Measurements from ENCODE around the gene GPX2. TPM values are rescaled to one million over a fixed set of nuclear protein-coding genes. Genes with fewer than 3 reads are reported as not detected.

The GPX2 gene
- total and polyA plus RNA-seq, 2 donors (not counting 3 experiments of a cell fraction or from before 2014, with no cell fraction given): not detected

DNA sequence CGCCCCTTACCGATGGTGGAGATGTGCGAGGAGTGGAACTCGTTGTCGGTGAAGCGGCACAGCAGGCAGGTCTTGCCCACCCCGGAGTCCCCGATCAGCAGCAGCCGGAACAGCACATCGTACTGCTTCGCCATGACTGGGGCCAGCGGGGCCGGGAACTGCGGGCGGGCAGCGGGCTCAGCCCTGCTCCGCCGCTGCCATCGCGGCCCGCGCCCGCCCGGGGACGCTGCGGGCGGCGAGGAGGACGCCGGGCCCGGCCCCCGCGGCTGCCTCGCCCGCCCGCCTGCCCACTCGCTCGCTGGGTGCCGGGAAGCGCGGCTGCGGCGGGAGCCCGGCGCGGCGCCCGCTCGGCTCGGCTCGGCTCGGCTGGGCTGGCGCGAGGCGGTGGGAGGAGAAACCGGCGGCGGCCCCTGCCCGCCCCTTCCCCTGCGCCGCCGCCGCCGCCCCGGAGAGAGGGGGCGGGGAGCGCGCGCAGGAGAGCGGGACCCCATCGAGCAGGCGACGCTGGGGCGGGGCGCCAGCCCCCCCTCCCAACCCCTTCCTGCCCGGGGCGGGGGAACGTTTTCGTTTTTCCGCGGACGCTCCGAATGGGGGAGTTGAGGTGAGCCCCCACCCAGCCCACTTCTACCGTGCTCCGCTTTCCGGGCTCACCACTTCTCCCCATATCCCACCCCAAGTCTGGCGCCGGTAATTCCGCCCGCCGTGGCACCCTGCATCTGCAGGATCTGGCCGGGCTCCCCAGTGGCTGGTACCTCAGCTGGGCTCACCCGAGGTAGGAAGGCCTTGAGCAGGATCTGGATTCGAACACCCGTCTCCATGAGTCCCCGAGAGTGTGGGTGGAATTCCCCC is 29.6 kb upstream of the GPX2 start, which contains the start of gene RAB15:
Gene RAB15, minus strand, starts transcription at position 394 of the 849 bp plus-strand sequence. Its CDS starts 260 bp downstream, at position 134.
- H3K9me1 ChIP-seq (replicated peaks; ENCODE audit: control insufficient read depth, extremely low read depth, insufficient read depth, low read length): no peaks in the 10 kb centered on the region
- no peaks in the 10 kb centered on the region for H4K20me1 ChIP-seq (replicated peaks; ENCODE audit: control insufficient read depth, extremely low read depth, insufficient read depth, low read length)
- intact Hi-C loops (cut with micrococcal nuclease) (loop anchor here (1.0 kb wide), 1 partner anchor 14 kb away; the partner anchor contains the start of gene FNTB), dilution Hi-C loops (cut with MboI; ENCODE audit: extremely low pct_ligation_motif_present, low sequenced_read_pairs) (no loop called here)
- no peaks in the 10 kb centered on the region for H3K79me2 ChIP-seq (ENCODE audit: control insufficient read depth, insufficient read depth, low read length)
- peak; percentile 4 for FAIRE-seq
- H3K4me3 ChIP-seq (replicated peaks in 1 of 3; ENCODE audit: insufficient read depth in 1 of 3, low read depth in 1 of 3, low read length in 3 of 3): peak within 1 kb of the TSS; percentile 61 to 88 (median 65)
- peak within 1 kb of the TSS; percentile 96 for H2AFZ ChIP-seq (ENCODE audit: low read depth, low read length)
- H3K4me1 ChIP-seq (ENCODE audit: control insufficient read depth, extremely low read depth, insufficient read depth, low read length): peaks cover 6% of the 10 kb centered on the region
- ChIA-PET CTCF (no interaction called here), POLR2A (no interaction called here)
- peak within 1 kb of the TSS; percentile 87 for H3K4me2 ChIP-seq (ENCODE audit: insufficient read depth, low read length)
- H3K27ac ChIP-seq (ENCODE audit: insufficient read depth, low read depth, low read length): no peak within 1 kb of the TSS
- no peak for TF ChIP-seq FOS (IDR thresholded peaks at IDR 0.05; ENCODE audit: borderline replicate concordance, insufficient read depth, low read length)
- no peak for TF ChIP-seq MYC (IDR thresholded peaks at IDR 0.05; ENCODE audit: low read depth, low read length)
- no peak for TF ChIP-seq POLR2AphosphoS5 (IDR thresholded peaks at IDR 0.05; ENCODE audit: insufficient read depth, low read depth, low read length)
- peak within 1 kb of the TSS; percentile 50 for H3K9ac ChIP-seq (replicated peaks; ENCODE audit: extremely low read depth, insufficient read depth, low read length)
- peak; percentile 33 for DNase-seq (ENCODE audit: low read depth, low spot score)
- no peaks in the 10 kb centered on the region for H3K27me3 ChIP-seq (ENCODE audit: control insufficient read depth in 2 of 2, insufficient read depth in 2 of 2, low read length in 2 of 2)
- H3K9me3 ChIP-seq (replicated peaks; ENCODE audit: control insufficient read depth, insufficient read depth, low read length): no peaks in the 10 kb centered on the region
- H3K36me3 ChIP-seq (ENCODE audit: control insufficient read depth in 2 of 2, extremely low read depth in 1 of 2, insufficient read depth in 2 of 2, low read length in 2 of 2): no peaks in the 10 kb centered on the region
- BruUV-seq (replicated peaks): no TSS peak

DNA sequence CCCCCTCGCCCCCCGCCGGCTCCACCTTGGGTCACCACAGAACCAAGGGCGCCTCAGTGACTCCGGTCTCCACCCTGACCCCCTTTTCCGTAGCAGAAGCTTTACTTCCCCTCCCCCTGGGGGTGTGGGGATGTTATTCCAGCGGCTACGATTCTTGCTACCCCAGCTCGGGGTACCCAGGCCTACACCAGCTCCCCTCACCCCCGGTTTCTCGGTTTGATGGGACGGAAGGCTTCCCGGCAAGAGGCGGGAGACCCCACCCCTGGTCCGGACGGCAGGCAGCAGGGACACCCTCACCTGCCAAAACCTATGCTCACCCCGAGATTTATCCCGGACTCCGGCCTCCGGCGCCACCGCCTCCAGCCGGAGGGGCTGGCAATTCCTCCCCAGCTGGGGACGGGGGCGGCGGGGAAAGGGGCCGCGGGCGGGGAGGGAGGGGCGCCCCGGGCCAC is 29.0 kb upstream of the GPX2 start:
- ChIA-PET CTCF (interaction anchor here (1.7 kb wide), 2 partner anchors 9 to 61 kb away, joined by 5 to 7 read pairs; no protein-coding TSS in a partner anchor), POLR2A (no interaction called here)
- BruUV-seq (replicated peaks): no TSS peak
- H2AFZ ChIP-seq (ENCODE audit: low read depth, low read length): peak overlapping the region; percentile 96
- peak overlapping the region; percentile 60 to 88 (median 65) for H3K4me3 ChIP-seq (replicated peaks in 1 of 3; ENCODE audit: insufficient read depth in 1 of 3, low read depth in 1 of 3, low read length in 3 of 3)
- intact Hi-C loops (cut with micrococcal nuclease): no loop called here
- FAIRE-seq (no peak), DNase-seq (ENCODE audit: low read depth, low spot score) (no peak)
- peak overlapping the region; percentile 87 for H3K4me2 ChIP-seq (ENCODE audit: insufficient read depth, low read length)
- no peaks in the 10 kb centered on the region for H3K9me3 ChIP-seq (replicated peaks; ENCODE audit: control insufficient read depth, insufficient read depth, low read length)
- no peak for TF ChIP-seq GATA2 (IDR thresholded peaks at IDR 0.05; ENCODE audit: insufficient read depth, insufficient read length, low read depth, low read length)
- TF ChIP-seq JUN (IDR thresholded peaks at IDR 0.05; ENCODE audit: borderline replicate concordance, insufficient read depth, insufficient read length, low read depth): no peak
- no peak for TF ChIP-seq FOS (IDR thresholded peaks at IDR 0.05; ENCODE audit: borderline replicate concordance, insufficient read depth, low read length)
- TF ChIP-seq POLR2A (IDR thresholded peaks at IDR 0.05; ENCODE audit: low read depth, low read length): no peak
- no peak for TF ChIP-seq MYC (IDR thresholded peaks at IDR 0.05; ENCODE audit: low read depth, low read length)
- TF ChIP-seq, protein P1, sequence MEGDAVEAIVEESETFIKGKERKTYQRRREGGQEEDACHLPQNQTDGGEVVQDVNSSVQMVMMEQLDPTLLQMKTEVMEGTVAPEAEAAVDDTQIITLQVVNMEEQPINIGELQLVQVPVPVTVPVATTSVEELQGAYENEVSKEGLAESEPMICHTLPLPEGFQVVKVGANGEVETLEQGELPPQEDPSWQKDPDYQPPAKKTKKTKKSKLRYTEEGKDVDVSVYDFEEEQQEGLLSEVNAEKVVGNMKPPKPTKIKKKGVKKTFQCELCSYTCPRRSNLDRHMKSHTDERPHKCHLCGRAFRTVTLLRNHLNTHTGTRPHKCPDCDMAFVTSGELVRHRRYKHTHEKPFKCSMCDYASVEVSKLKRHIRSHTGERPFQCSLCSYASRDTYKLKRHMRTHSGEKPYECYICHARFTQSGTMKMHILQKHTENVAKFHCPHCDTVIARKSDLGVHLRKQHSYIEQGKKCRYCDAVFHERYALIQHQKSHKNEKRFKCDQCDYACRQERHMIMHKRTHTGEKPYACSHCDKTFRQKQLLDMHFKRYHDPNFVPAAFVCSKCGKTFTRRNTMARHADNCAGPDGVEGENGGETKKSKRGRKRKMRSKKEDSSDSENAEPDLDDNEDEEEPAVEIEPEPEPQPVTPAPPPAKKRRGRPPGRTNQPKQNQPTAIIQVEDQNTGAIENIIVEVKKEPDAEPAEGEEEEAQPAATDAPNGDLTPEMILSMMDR (IDR thresholded peaks at IDR 0.05; ENCODE audit: extremely low read depth in 1 of 2, insufficient read depth in 1 of 2, low read depth in 1 of 2, low read length in 2 of 2): no peak
- TF ChIP-seq EZH2 (IDR thresholded peaks at IDR 0.05; ENCODE audit: borderline replicate concordance, low read depth, low read length, severe bottlenecking): no peak
- no peak for TF ChIP-seq POLR2AphosphoS5 (IDR thresholded peaks at IDR 0.05; ENCODE audit: insufficient read depth, low read depth, low read length)
- TF ChIP-seq, protein P2, sequence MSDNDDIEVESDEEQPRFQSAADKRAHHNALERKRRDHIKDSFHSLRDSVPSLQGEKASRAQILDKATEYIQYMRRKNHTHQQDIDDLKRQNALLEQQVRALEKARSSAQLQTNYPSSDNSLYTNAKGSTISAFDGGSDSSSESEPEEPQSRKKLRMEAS (IDR thresholded peaks at IDR 0.05; ENCODE audit: insufficient read depth, insufficient read length): no peak
- peaks cover 6% of the 10 kb centered on the region for H3K4me1 ChIP-seq (ENCODE audit: control insufficient read depth, extremely low read depth, insufficient read depth, low read length)
- H3K9me1 ChIP-seq (replicated peaks; ENCODE audit: control insufficient read depth, extremely low read depth, insufficient read depth, low read length): no peaks in the 10 kb centered on the region
- dilution Hi-C loops (cut with MboI; ENCODE audit: extremely low pct_ligation_motif_present, low sequenced_read_pairs): no loop called here
- H3K9ac ChIP-seq (replicated peaks; ENCODE audit: extremely low read depth, insufficient read depth, low read length): peak overlapping the region; percentile 50
- H3K27ac ChIP-seq (ENCODE audit: insufficient read depth, low read depth, low read length): no peak overlapping the region
- no peaks in the 10 kb centered on the region for H3K27me3 ChIP-seq (ENCODE audit: control insufficient read depth in 2 of 2, insufficient read depth in 2 of 2, low read length in 2 of 2)
- no peaks in the 10 kb centered on the region for H4K20me1 ChIP-seq (replicated peaks; ENCODE audit: control insufficient read depth, extremely low read depth, insufficient read depth, low read length)
- no peaks in the 10 kb centered on the region for H3K36me3 ChIP-seq (ENCODE audit: control insufficient read depth in 2 of 2, extremely low read depth in 1 of 2, insufficient read depth in 2 of 2, low read length in 2 of 2)
- H3K79me2 ChIP-seq (ENCODE audit: control insufficient read depth, insufficient read depth, low read length): no peaks in the 10 kb centered on the region
